GM10847 (cell line): ENCODE measurements around the gene ZCCHC12.

Experiments
- POLR2A ChIP-seq: IDR thresholded peaks from 2 replicates; pipeline ENCODE4 v1.6.1; 2011; ENCODE audit not compliant: insufficient read length; ENCODE audit errors: extremely low read depth

Gene ZCCHC12

DNA sequence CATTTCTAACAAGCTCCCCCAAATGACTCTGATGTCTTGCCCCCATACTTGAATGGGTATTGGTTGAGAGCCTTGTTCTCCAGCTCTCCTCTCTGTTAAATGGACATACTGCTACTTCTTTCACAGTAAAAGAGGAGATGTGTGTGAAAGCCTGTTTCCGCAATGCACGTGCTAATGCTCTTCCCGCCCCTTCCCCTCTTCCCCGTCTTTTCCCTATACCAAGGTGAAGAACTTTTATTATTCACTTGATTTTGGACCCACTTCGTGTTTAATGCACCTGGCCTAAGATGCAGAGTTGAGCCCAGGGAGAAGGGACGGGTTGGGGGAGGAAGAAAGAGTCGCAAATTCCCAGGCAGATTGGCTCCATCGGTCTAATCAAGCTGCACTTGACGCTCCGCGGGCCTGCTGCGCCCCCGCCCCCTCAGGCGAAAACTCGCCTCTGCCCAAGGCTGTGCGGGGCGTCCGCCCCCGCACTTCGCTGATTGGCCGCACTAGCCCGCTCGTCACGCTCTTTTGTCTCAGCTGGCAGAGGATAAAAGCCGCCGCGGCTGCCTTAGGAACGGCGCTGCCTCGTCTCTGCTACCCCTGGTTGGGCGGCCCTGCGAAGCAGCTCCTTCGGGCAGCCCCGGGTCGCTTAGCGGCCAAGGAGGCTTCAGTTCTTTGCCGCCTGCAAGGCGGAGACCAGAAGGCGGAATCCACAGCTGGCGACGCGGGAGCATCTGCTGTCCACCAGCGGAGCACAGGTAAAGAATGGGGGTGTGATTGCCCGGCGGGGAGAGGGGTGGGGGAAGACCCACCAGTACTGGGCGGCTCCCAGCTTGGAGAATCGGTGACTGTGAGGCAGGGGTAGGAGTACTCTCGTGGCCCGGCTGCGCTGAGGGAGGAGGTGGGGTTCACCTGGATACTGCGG, at the start of gene ZCCHC12:
Gene ZCCHC12, plus strand, starts transcription at position 562 of the 910 bp plus-strand sequence. CDS start 1,421 bp downstream, outside the sequence.
- no peak for TF ChIP-seq POLR2A

DNA sequence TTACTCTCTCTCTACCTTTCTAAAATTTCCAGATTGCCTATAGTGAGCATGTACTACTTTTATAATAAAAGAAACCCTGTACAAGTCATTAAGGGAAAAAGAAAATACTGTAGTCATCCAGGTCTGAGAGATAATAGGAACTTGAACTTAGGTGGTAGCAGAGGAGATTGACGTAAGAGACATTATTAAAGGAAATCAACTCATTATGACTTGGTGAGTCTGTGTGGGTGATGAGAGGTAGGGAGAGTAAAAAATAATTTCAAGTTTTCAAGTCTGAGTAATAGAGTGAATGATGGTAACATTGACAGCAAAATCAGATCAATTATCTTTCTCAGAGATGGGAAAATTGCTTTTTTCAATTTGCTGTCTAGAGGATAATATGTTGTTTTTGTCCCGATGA, 44.0 kb upstream of the ZCCHC12 start:
- no peak for TF ChIP-seq POLR2A

DNA sequence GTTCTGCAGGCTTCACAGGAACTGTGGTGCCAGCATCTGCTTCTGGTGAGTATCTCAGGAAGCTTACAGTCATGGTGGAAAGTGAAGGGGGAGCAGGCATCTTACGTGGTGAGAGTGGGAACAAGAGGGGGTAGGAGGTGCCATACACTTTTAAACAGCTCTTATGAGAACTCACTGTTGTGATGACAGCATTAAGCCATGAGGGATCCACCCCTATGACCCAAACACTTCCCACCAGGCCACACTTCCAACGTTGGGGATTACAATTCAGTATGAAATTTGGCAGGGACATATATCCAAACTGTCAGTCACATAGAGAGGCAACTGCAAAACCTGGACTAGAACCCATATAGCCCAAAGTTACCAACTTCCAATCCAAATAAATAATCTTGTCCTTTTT, 43.1 kb upstream of the ZCCHC12 start:
- TF ChIP-seq POLR2A, result no peak

DNA sequence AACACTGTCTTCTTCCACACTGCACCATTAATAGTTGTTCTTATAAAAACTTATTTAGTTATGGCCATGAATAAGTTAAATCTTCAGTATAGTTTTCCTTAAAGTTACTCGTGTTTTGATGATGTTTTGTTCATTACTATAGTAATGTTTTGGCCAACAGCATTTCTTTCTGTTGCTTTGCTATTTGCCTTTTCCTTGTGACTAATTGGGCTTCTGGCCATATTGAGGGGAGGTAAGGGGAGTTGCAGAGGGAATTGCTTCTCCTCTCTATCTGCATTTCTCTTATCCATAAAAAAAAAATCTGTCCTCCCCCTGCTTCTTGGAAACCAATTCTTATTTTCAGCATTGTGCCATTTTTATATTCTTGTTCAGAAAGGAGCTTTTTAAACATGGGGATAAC, 42.7 kb upstream of the ZCCHC12 start:
- no peak for TF ChIP-seq POLR2A

DNA sequence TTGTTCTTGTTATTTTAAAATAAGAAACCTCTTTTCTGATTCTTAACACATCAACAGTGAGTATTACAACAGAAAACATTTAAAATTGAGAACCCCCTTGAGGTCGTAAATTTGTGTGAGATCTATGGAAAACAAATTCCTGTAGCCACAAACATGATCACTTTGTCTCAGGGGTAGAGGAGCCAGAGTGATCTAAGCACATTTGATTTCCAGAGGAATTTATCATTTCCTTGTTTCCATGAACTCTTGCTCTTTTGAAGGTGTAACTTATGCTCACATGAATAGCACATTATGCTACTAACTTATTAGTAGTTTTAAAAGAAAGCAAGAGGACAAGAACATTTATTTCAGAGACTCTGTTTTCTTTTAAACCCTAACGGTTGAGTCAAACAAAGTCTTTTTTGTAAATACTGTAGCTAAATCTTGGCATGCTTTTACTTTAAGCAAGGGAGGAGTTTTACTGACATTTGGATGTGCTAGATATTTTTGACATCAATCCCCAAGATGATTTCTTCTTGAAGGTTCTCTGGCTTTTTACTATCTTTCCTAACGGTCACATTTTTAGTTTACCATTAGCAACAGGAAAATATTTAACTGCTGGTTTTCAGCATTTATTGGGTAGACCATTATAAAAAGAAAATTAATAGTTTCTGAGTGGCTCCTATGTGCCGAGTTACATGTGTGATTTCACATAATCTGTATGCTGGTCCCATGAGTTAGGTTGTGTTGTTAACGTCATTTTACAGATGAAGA, 27.9 kb upstream of the ZCCHC12 start:
- TF ChIP-seq POLR2A, result no peak

DNA sequence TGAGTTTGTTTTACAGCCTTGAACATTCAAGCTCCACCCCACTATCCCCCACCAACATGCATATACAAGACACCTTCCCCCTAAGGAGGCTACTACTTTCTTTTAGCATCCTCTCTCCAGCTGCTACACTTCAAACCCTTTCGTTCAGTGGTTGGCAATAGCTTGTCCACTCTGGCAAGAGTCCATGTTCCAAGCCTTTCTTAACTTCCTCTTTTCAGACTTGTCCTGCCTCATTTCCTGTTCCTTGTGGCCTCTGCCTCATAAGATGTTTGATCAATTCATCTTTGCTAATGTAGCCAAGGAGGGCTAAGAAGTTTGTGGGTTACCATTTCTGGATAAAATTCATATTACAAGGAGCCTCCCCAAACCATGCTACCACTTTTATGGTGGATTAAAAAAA, 20.8 kb upstream of the ZCCHC12 start:
- TF ChIP-seq POLR2A, result no peak

DNA sequence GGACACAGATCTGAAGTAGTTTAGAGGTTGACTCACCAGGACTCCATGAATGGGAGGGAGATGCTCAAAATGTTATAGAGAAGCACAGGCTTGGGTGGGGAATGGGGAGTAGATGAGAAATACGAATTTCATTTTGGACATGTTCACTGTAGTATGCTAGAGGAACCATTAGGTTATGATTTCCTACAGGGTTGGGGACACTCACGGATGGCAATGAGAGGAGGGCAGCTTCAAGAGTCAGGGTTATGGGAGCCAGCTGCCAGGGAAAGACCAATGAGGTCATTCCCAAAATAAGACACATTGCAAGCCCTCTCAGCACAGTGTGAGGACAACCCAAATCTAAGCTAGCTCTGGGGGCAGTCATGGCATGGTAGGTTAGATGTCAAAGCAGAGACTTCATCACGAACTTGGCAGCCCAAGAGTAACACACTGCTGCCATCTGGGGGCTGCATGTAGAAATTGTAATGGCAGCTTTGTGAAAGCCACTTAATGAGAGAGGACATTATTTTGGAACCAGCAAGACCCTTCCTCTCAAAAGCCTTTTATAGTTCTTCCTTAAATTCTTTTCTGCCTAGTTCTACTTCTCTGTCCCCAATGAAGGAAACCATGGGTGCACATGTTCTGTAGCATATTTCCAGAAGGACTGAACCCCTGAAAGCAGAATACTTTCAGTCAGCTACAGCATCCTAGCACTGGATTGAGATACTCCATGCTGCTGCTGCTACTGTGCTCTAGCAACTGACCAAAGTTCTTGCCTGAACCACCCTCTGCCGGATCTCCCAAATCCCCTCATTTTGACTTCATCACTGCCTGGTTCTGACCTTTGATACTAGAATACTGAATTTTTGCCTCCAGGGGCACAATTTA, 16.2 kb upstream of the ZCCHC12 start:
- TF ChIP-seq POLR2A, result no peak

DNA sequence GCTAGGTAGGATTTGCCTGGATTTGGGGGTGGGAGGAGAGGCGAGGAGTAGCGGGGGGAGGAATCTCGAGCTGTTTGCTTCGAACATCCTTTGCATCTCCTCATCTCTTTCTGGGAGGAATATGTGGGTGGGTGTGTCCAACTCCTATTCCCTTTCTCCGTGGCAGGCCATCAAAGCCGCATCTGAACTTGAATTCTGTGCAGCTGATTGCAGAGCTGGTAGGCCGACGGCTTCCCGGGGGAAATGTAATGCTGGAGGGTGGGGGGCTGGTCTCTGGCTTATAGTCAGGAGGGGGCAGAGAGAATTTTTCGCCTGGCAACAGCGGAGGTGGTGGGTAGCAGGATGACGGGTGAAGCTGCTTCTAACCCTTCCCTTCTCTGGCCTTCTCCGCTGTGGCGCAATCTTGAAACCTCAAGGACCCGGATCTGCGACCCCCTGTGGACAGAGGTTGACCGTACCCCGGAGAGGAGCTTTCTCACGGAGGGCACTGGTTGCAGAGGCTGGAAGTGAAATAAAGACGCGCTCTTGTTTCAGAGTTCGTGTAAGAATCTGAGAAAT, 628 bp downstream of the ZCCHC12 start:
- no peak for TF ChIP-seq POLR2A

DNA sequence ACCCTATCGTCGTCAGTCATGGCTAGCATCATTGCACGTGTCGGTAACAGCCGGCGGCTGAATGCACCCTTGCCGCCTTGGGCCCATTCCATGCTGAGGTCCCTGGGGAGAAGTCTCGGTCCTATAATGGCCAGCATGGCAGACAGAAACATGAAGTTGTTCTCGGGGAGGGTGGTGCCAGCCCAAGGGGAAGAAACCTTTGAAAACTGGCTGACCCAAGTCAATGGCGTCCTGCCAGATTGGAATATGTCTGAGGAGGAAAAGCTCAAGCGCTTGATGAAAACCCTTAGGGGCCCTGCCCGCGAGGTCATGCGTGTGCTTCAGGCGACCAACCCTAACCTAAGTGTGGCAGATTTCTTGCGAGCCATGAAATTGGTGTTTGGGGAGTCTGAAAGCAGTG, 1.6 kb downstream of the ZCCHC12 start:
- TF ChIP-seq POLR2A, result no peak

DNA sequence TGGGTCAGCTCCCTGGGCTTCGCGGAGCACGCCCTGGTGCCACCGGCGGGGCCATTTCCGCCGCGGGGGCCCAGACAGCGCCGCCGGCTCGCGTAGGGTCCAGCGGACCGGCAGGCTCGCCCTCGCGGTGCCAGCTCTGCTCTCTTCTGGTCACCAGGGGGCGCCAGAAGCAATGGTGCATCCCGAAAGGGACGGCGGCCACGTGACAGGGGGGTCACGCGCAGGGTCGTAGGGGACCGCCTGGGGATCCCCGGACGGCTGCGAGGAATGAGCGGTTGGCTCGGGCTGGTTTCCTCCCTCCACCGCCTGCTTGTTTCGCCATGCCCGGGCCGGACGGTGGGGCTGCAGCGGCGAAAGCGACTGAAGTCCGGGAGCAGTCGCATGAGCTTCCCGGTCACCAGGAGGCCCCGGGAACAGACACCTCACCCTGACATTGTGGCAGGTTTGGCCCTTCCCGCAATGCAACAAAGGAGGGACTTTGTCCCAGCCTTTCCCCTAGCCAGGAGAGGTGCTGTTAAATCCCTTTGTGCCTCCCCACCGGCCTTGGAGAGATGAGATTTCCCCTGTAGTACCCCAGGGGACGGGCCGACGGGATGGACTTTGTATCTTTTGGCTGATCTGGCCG, 15.8 kb downstream of the ZCCHC12 start:
- TF ChIP-seq POLR2A, result no peak

DNA sequence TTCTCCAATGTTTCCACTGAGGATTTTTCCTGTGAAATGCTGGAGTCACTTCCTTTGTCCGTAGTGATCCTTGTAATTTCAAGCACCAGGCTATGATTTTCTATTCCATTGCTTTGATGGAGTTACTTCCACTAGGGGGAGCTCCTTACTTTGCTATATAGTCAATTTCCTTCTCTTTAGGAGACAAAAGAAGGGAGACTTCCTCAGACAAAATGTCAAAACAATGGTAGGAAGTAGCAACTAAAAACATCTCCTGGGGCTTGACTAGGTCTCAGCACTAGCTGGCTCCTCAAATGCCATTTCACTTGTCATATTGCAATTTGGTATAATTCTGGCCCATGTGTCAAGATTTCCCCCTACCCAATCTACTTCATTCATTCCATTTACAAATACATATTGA, 24.1 kb downstream of the ZCCHC12 start:
- no peak for TF ChIP-seq POLR2A

DNA sequence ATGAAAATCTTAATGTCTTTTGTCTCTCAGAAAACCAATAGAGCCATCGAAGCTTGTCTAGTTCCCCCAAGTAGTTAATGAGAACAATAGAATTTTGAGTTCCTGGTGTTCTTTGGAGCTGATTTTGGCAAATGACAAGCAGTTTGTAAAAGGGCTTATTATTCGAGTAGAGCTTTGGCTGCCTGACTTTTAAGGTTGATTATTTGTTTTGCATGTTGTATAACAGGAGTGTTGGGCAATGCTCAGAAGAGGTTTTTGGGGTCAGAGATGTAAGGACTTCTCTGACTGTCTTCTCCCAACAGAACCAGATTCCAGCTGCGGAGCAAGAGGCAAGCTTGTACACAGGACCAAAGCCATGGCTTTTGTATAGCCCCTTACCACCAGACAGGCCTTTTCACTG, 30.0 kb downstream of the ZCCHC12 start:
- no peak for TF ChIP-seq POLR2A

DNA sequence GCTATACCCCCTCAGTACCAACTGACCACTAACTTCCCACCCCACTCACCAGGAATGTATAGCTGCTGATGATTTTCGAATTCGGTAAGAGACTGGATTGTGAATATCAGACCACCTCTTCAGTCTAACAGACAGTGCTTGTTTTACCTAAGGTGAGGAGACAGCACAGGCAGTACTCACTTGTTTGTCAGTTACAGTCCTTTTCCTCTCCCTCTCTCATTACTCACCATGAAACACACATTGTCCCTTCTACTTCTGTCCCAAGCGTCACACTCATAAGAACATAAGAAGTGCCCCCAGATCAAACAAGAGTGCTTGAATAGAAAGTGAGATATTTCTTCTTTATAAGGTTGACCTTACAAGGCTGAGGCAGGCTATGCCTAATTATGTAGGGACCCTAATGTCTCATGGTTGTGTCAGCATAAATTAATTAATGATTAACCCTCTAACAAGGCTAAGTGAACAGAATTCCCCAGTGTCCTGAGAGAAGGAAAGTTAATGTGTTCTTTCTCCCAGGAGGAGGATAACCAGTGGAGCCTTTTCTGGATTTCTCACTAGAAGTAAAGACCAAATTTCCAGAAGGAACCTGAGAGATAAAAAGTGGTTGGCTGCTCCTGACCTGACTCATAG, 32.2 kb downstream of the ZCCHC12 start:
- TF ChIP-seq POLR2A, result no peak

DNA sequence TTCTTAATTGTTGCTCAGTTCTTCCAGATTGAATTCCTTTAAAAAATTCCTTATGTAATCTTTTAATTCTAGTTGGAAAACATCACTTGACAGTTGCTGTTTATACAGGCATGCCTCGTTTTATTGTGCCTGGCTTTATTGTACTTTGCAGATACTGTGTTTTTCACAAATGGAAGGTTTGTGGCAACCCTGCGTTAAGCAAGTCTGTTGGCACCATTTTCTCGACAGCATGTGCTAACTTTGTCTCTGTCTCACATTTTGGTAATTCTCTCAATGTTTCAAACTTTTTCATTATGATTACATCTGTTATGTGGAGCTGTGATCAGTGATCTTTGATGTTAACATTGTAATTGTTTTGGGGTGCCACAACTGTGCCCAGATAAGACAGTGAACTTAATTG, 33.4 kb downstream of the ZCCHC12 start:
- no peak for TF ChIP-seq POLR2A

DNA sequence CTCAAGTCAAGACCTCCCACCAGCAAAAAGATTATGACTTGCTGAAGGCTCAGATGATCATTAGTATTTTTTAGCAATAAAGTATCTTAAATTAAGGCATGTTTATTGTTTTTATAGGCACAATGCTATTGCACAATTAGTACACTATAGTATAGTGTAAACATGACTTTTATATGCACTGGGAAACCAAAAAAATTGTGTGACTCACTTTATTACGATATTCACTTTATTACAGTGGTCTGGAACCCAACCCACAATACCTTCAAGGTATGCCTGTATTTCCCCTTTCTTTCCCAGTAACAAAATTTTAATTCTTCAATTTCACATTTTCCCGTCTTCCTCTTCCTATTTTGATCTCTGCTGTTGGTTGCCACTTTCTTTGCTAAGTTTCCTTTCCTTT, 37.7 kb downstream of the ZCCHC12 start:
- TF ChIP-seq POLR2A, result no peak

DNA sequence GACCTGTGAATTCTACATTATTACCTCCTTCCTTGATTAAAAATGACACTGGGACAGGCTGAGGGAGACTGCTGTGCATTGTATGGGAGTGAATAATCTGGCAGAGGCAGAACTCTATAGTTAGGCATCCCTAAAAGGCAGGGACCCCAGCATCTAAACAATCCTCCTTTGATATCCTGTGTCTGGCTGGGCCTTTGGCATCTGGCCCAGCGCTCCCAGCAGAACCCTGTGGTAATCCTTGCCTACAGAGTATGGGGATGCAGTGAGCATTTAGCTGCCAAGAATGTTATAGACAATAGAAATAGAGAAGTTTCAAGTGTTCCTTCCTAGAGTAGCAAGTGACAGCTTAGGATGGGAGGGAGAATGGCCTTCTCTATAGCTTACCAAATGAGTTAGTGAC, 38.5 kb downstream of the ZCCHC12 start:
- TF ChIP-seq POLR2A, result no peak
